Nephron progenitor cell (in vitro differentiated cells): ENCODE measurements around the gene HID1.
"Not testable (repeated sequence)": the region's sequence is repeated elsewhere in the genome, so short reads cannot be mapped to it uniquely, and the experiment has no call there.

Source experiments
- DNase-seq: peaks from one replicate; pipeline ENCODE4 v3.0.0; 2021
- H3K27ac Mint-ChIP-seq: 2 replicates; pipeline ENCODE4 v1.8.0; 2021; ENCODE audit warnings: mild to moderate bottlenecking, moderate library complexity, mixed read lengths
- H3K27me3 Mint-ChIP-seq: 2 replicates; pipeline ENCODE4 v1.8.0; 2021; ENCODE audit warnings: mild to moderate bottlenecking, low read depth, mixed read lengths; ENCODE audit not compliant: poor library complexity
- H3K36me3 Mint-ChIP-seq: 2 replicates; pipeline ENCODE4 v1.8.0; 2021; ENCODE audit warnings: low read depth, mixed read lengths
- H3K4me1 Mint-ChIP-seq: 2 replicates; pipeline ENCODE4 v1.8.0; 2021; ENCODE audit warnings: mixed read lengths
- H3K4me3 Mint-ChIP-seq: 2 replicates; pipeline ENCODE4 v1.8.0; 2021; ENCODE audit warnings: mild to moderate bottlenecking, moderate library complexity, mixed read lengths
- H3K9me3 Mint-ChIP-seq: 2 replicates; pipeline ENCODE4 v1.8.0; 2021; ENCODE audit warnings: mild to moderate bottlenecking, moderate library complexity, mixed read lengths
- CTCF ChIP-seq: fragments of 200-600 bp; sonication (generic); IDR thresholded peaks from 2 replicates; pipeline ENCODE4 v1.5.0; 2021; ENCODE audit warnings: antibody characterized with exemption

Gene HID1

DNA sequence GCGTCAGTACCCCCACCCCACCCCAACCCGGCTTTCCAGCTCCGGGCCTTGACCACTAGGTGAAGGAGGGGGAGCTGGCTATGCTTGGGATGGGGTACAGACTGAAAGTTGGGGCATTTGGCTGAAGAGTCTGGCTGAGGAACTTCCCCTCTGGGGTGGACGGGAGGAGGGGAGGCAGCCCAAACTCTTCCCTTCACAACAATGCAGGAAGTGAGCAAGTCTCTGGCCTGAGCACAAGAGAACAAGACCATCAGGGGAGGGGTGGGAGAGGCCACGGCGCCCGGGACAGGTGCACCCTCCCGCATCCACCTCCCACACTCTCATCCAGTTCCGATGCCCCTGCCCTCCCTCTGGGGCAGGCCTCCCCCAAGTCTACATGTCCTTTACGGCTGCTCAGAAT is 55.1 kb downstream of the HID1 start:
- Mint-ChIP-seq H3K27ac (no peak overlapping the region), H3K4me3 (no peak overlapping the region), H3K9me3 (peaks cover 3% of the 10 kb centered on the region), H3K27me3 (peaks cover 44% of the 10 kb centered on the region), H3K36me3 (no peaks in the 10 kb centered on the region), H3K4me1 (peaks cover 26% of the 10 kb centered on the region)
- TF ChIP-seq CTCF: no peak
- no peak for DNase-seq

- Mint-ChIP-seq H3K4me3 (no peak overlapping the region), H3K27ac (no peak overlapping the region), H3K36me3 (no peaks in the 10 kb centered on the region), H3K4me1 (peaks cover 20% of the 10 kb centered on the region), H3K27me3 (peaks cover 42% of the 10 kb centered on the region), H3K9me3 (peaks cover 3% of the 10 kb centered on the region)
- no peak for TF ChIP-seq CTCF
- DNase-seq: no peak
Measured at GRCh38 chr17:74916851-74917199, 55.7 kb downstream of the HID1 start.

DNA sequence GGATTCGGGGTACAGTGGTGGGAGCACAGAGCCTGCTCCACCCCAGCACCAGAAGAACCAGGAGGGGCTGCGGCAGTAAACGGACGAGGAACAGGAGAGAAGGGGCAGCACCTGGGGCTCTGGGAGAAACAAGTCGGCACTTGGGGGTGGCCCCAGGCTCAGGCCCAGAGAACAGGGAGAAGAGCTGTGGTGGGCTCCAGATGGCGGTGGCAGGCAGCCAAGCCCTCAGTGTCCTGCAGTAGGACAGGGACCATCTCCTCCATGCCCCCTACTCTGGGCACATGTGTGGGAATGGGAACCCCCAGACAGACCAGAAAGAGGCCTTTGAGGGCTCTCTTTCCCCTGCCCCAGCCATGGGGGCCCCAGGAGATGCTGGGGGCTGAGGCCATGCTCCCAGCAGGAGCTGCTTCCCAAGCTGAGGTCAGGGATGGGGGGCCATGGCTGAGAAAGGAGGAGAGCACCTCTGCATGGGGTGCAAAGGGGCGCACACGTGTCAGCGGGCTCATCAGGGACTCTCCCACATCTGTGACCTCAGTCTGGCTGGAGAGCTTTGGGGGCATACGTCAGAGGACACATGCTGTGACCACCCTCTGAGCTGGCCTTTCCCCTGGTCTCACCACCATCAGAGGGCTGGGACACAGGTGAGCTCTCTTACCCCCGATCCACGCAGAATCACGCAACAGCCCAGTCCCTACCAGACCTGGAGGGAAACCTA is 56.3 kb downstream of the HID1 start:
- TF ChIP-seq CTCF: no peak
- no peak for DNase-seq
- Mint-ChIP-seq H3K4me1 (peaks cover 15% of the 10 kb centered on the region), H3K9me3 (peaks cover 3% of the 10 kb centered on the region), H3K27ac (no peak overlapping the region), H3K36me3 (no peaks in the 10 kb centered on the region), H3K27me3 (peaks cover 37% of the 10 kb centered on the region), H3K4me3 (no peak overlapping the region)

DNA sequence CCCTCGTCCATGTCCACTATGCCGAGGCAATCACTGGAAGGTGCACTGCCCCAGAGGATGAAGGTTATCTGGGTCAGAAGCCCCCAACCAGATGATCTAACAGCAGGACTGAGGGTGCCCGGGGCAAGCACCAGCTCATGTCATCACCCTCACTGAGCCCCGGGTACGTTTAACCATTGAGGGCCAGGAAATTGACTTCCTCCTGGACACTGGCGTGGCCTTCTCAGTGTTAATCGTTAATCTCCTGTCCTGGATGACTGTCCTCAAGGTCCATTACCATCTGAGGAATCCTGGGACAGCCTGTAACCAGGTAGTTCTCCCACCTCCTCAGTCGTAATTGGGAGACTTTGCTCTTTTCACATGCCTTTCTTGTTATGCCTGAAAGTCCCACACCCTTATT is 61.1 kb downstream of the HID1 start:
- not testable (repeated sequence) for H3K4me1 Mint-ChIP-seq, H3K4me3 Mint-ChIP-seq, H3K27ac Mint-ChIP-seq, H3K36me3 Mint-ChIP-seq, H3K9me3 Mint-ChIP-seq, DNase-seq
- H3K27me3 Mint-ChIP-seq: peaks cover 49% of the 10 kb centered on the region

- not testable (repeated sequence) for DNase-seq, H3K9me3 Mint-ChIP-seq, H3K27ac Mint-ChIP-seq, H3K4me1 Mint-ChIP-seq, H3K36me3 Mint-ChIP-seq, H3K4me3 Mint-ChIP-seq
- H3K27me3 Mint-ChIP-seq: peaks cover 40% of the 10 kb centered on the region
Measured at GRCh38 chr17:74909097-74909496, 63.5 kb downstream of the HID1 start.

DNA sequence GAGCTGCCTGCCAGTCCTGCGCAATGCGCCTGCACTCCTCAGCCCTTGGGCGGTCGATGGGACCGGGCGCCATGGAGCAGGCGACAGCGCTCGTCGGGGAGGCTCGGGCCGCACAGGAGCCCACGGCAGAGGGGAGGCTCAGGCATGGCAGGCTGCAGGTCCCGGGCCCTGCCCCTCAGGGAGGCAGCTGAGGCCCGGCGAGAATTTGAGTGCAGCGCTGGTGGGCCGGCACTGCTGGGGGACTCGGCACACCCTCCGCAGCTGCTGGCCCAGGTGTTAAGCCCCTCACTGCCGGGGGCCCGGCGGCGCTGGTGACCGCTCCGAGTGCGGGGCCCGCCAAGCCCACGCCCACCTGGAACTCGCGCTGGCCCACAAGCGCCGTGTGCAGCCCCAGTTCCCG is 65.5 kb downstream of the HID1 start:
- no peak for TF ChIP-seq CTCF
- H3K36me3 Mint-ChIP-seq: no peaks in the 10 kb centered on the region
- no peak for DNase-seq
- H3K27me3 Mint-ChIP-seq: peaks cover 49% of the 10 kb centered on the region
- H3K4me3 Mint-ChIP-seq: no peak overlapping the region
- no peaks in the 10 kb centered on the region for H3K9me3 Mint-ChIP-seq
- no peak overlapping the region for H3K27ac Mint-ChIP-seq
- peaks cover 6% of the 10 kb centered on the region for H3K4me1 Mint-ChIP-seq

GRCh38 chr17:74906214-74906793 is 66.3 kb downstream of the HID1 start:
- H3K27ac Mint-ChIP-seq, H3K36me3 Mint-ChIP-seq, H3K9me3 Mint-ChIP-seq: not testable (repeated sequence)

More at GRCh38 chr17:74906214-74906793, 66.3 kb downstream of the HID1 start:
- not testable (repeated sequence) for DNase-seq, H3K4me3 Mint-ChIP-seq, H3K4me1 Mint-ChIP-seq
- peaks cover 53% of the 10 kb centered on the region for H3K27me3 Mint-ChIP-seq
